Endodermal cell (in vitro differentiated cells): ENCODE results near the gene UQCRQ. TPM values are rescaled to one million over a fixed set of nuclear protein-coding genes. Genes with fewer than 3 reads are reported as not detected.

Experiments used
- DNase-seq: peaks from one replicate; pipeline ENCODE4 v3.0.0-alpha.2; 2017
- H3K27ac ChIP-seq: 2 replicates; pipeline ENCODE4 v1.5.1; 2013; ENCODE audit warnings: mild to moderate bottlenecking, low read depth, low read length, moderate library complexity
- H3K27me3 ChIP-seq: 2 replicates; pipeline ENCODE4 v1.6.1; 2013; ENCODE audit warnings: mild to moderate bottlenecking, low read length, moderate library complexity; ENCODE audit not compliant: insufficient read depth, control insufficient read depth, poor library complexity, severe bottlenecking
- H3K36me3 ChIP-seq: 2 replicates; pipeline ENCODE4 v1.7.0; 2013; ENCODE audit warnings: mild to moderate bottlenecking, low read length, moderate library complexity; ENCODE audit not compliant: control insufficient read depth, insufficient read depth
- H3K4me1 ChIP-seq: one replicate; pipeline ENCODE4 v1.7.0; 2013; ENCODE audit warnings: low read length; ENCODE audit not compliant: control insufficient read depth, insufficient read depth
- H3K4me3 ChIP-seq: 2 replicates; pipeline ENCODE4 v1.5.1; 2013; ENCODE audit warnings: mild to moderate bottlenecking, low read length, moderate library complexity
- H3K9ac ChIP-seq: 2 replicates; pipeline ENCODE4 v1.6.1; 2013; ENCODE audit warnings: mild to moderate bottlenecking, low read length, moderate library complexity; ENCODE audit not compliant: poor library complexity, severe bottlenecking; ENCODE audit errors: extremely low read depth
- H3K9me3 ChIP-seq: 2 replicates; pipeline ENCODE4 v1.6.1; 2013; ENCODE audit warnings: mild to moderate bottlenecking, low read length, moderate library complexity; ENCODE audit not compliant: control insufficient read depth
- H3K27ac Mint-ChIP-seq: 2 replicates; pipeline ENCODE4 v1.8.0; 2020; ENCODE audit warnings: mixed read lengths
- H3K27me3 Mint-ChIP-seq: 2 replicates; pipeline ENCODE4 v1.8.0; 2021; ENCODE audit warnings: mild to moderate bottlenecking, mixed read lengths; ENCODE audit not compliant: insufficient read depth
- H3K36me3 Mint-ChIP-seq: 2 replicates; pipeline ENCODE4 v1.8.0; 2020; ENCODE audit warnings: low read depth, mixed read lengths
- H3K4me1 Mint-ChIP-seq: 2 replicates; pipeline ENCODE4 v1.8.0; 2020; ENCODE audit warnings: mixed read lengths
- H3K4me3 Mint-ChIP-seq: 2 replicates; pipeline ENCODE4 v1.8.0; 2020; ENCODE audit warnings: mild to moderate bottlenecking, moderate library complexity, mixed read lengths
- H3K9me3 Mint-ChIP-seq: 2 replicates; pipeline ENCODE4 v1.8.0; 2020; ENCODE audit warnings: mild to moderate bottlenecking, mixed read lengths
- WGBS, 2 experiments: methylation state at CpG; one replicate each; pipeline versions ENCODE4 v1.1.5 to v1.1.7; 2013; ENCODE audit warnings: missing lambda C conversion rate in 2 of 2, mixed read lengths in 1 of 2; ENCODE audit not compliant: insufficient coverage in 1 of 2, insufficient read length in 1 of 2; 5-methylcytosine and 5-hydroxymethylcytosine counted together
- total RNA-seq, 2 donors: library from RNA; stranded (reverse); fragmentation: NEBNext Ultra II Directional in 1 of 2; extraction: Animal tissue kit (Norgen Biotek cat#: 25700) in 1 of 2; gene quantifications; 2 replicates in 1 of 2; 3 replicates in 1 of 2; pipeline ENCODE4 v1.2.1, GENCODE V29; 2021
- TF ChIP-seq, protein P1 (sequence below): fragments of 200-600 bp; sonication (generic); conservative IDR thresholded peaks from 2 replicates; pipeline ENCODE4 v1.5.0; 2021; ENCODE audit warnings: antibody characterized with exemption, mild to moderate bottlenecking

The UQCRQ gene
- total RNA-seq, 2 donors from 2014 or later, result 261 to 286 TPM

DNA sequence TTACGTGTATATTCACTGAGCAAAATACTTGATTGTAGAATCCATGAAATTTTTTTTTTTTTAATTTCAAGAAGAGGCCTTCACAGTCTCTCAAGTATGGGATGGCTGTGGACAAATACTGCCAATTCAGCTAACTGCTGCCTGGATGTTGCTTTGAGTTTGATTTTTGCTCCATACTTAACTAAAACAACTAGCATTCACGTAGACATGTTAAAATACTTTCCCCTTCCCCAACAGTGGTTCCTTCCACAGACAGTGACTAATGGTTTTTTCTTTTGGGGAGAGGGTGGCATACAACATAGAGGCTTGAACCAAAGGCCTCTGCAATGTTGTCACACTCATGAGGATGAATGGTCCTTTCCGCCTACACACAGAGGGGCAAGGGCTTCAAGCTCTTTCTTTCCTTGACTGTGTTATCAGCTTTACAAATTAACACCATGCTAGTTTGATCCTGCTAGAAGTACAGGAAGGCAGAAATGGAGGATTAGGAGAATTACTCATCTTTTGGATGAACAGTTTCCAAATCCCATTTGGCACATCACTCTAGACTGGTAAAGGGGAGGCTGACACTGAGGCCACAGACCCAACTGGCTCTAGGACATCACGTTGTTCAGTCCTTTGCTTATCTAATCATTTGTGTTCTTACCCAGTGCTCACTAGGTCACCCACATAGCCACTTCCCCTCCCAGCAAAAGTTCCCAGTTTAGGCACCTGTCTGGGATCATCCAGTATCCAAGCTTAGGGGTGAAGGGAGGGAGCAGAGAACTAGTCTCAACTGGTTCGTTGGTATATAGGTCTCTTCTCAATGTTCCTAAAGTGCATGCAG lies 5.2 kb downstream of the UQCRQ start:
- DNase-seq, result no peak
- H3K4me3 Mint-ChIP-seq, result no peak overlapping the region
- Histone ChIP-seq H3K36me3 (peaks cover 82% of the 10 kb centered on the region), H3K9ac (no peak overlapping the region), H3K27me3 (no peaks in the 10 kb centered on the region), H3K27ac (no peak overlapping the region), H3K9me3 (no peaks in the 10 kb centered on the region), H3K4me1 (peaks cover 6% of the 10 kb centered on the region), H3K4me3 (no peak overlapping the region)
- no peak overlapping the region for H3K27ac Mint-ChIP-seq
- no peaks in the 10 kb centered on the region for H3K9me3 Mint-ChIP-seq
- H3K27me3 Mint-ChIP-seq, result no peaks in the 10 kb centered on the region
- H3K36me3 Mint-ChIP-seq, result peaks cover 33% of the 10 kb centered on the region
- 95 to 100% methylated on average over 2 to 5 of the region's 5 CpGs for WGBS, 2 experiments
- H3K4me1 Mint-ChIP-seq, result peaks cover 7% of the 10 kb centered on the region
- TF ChIP-seq, protein P1, sequence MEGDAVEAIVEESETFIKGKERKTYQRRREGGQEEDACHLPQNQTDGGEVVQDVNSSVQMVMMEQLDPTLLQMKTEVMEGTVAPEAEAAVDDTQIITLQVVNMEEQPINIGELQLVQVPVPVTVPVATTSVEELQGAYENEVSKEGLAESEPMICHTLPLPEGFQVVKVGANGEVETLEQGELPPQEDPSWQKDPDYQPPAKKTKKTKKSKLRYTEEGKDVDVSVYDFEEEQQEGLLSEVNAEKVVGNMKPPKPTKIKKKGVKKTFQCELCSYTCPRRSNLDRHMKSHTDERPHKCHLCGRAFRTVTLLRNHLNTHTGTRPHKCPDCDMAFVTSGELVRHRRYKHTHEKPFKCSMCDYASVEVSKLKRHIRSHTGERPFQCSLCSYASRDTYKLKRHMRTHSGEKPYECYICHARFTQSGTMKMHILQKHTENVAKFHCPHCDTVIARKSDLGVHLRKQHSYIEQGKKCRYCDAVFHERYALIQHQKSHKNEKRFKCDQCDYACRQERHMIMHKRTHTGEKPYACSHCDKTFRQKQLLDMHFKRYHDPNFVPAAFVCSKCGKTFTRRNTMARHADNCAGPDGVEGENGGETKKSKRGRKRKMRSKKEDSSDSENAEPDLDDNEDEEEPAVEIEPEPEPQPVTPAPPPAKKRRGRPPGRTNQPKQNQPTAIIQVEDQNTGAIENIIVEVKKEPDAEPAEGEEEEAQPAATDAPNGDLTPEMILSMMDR, result no peak

DNA sequence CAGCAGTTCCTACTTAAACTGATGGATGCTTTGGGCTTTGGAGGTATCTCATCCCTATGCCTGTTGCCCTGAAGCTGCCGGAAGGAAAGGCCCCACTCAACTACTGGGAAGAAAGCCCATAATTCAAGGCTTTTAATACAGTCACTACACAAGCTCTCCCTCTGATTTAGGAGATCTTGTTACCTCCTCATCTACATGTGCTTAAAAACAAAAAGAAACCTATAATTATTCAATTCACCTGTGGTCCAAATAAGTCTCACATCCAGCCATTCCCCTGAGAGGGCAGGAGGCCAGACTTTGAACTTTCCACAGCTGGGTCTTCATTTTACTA lies 6.3 kb downstream of the UQCRQ start:
- H3K4me1 Mint-ChIP-seq, result no peaks in the 10 kb centered on the region
- no peak overlapping the region for H3K4me3 Mint-ChIP-seq
- H3K27ac Mint-ChIP-seq, result no peak overlapping the region
- Histone ChIP-seq H3K9ac (no peak overlapping the region), H3K27me3 (no peaks in the 10 kb centered on the region), H3K36me3 (peaks cover 89% of the 10 kb centered on the region), H3K4me3 (no peak overlapping the region), H3K9me3 (no peaks in the 10 kb centered on the region), H3K4me1 (peaks cover 6% of the 10 kb centered on the region), H3K27ac (no peak overlapping the region)
- H3K36me3 Mint-ChIP-seq, result peaks cover 26% of the 10 kb centered on the region
- H3K27me3 Mint-ChIP-seq, result no peaks in the 10 kb centered on the region
- no peaks in the 10 kb centered on the region for H3K9me3 Mint-ChIP-seq
- DNase-seq, result no peak
- TF ChIP-seq, protein P1, result no peak
- WGBS, 2 experiments, result 97 to 100% methylated on average over 1 of the region's 1 CpG

DNA sequence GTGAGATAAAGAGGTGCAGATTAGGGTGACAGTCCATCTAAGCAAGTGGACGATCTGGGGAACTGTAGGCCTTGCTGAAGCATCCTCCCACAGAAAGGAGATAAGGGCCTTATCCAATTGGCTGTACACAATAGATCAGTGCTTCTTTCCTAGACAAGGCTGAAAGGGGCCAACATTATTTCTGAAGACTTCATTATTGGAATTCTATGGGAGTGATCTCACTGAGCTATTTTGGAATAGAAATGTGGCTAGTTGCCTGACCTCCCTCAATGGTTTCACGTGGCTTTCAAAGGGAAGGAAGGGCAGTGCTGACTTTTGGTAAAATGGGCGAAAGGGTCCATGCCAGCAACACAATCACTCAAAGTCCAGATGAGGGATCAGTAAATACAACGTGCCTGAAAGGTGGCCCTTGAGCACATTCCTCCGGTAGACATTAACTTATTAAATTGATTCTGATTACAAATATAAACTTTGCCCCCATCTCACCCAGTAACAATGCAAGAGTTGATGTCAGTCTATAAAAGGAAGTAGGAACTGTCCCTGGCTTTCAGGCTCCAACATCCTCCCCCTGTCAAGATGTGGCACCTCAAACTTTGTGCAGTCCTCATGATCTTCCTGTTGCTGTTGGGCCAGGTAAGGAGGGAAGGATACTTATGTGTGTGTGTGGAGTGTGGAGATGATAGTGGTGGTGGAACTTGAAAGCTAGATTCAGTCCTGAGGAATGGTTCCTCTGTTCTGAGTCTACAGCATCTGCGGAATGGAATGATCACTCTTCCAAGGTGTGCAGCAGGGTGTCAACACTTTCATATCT lies 6.9 kb downstream of the UQCRQ start, which contains the start of gene LEAP2:
Gene LEAP2, plus strand, starts transcription at position 550 of the 811 bp plus-strand sequence. Its CDS starts 27 bp downstream, at position 577.
- peaks cover 25% of the 10 kb centered on the region for H3K36me3 Mint-ChIP-seq
- DNase-seq, result no peak
- 93 to 100% methylated on average over 4 to 6 of the region's 6 CpGs for WGBS, 2 experiments
- Histone ChIP-seq H3K9me3 (no peaks in the 10 kb centered on the region), H3K27ac (no peak within 1 kb of the TSS), H3K36me3 (peaks cover 89% of the 10 kb centered on the region), H3K9ac (no peak within 1 kb of the TSS), H3K4me3 (no peak within 1 kb of the TSS), H3K27me3 (no peaks in the 10 kb centered on the region), H3K4me1 (peaks cover 6% of the 10 kb centered on the region)
- no peaks in the 10 kb centered on the region for H3K27me3 Mint-ChIP-seq
- no peaks in the 10 kb centered on the region for H3K9me3 Mint-ChIP-seq
- H3K4me1 Mint-ChIP-seq, result no peaks in the 10 kb centered on the region
- no peak within 1 kb of the TSS for H3K4me3 Mint-ChIP-seq
- TF ChIP-seq, protein P1, result no peak
- no peak within 1 kb of the TSS for H3K27ac Mint-ChIP-seq
